ENCODE results near the gene SLC17A9. TPM values are rescaled to one million over a fixed set of nuclear protein-coding genes. Genes with fewer than 3 reads are reported as not detected.
A peak's percentile ranks its signal among the peaks of the same experiment; 100 is the strongest.

SLC17A9 gene
- total RNA-seq, 1 donor from 2014 or later, result 7.0 TPM

GRCh38 chr20:63000036-63000435 lies 47.5 kb downstream of the SLC17A9 start:
- DNase-seq (ENCODE audit: low spot score), result no peak
- Mint-ChIP-seq H3K27me3 (ENCODE audit: unreplicated experiment) (peaks cover 15% of the 10 kb centered on the region), H3K4me1 (ENCODE audit: unreplicated experiment) (no peaks in the 10 kb centered on the region), H3K4me3 (ENCODE audit: unreplicated experiment) (no peak overlapping the region), H3K36me3 (ENCODE audit: low read depth, unreplicated experiment) (peaks cover 3% of the 10 kb centered on the region), H3K27ac (ENCODE audit: unreplicated experiment) (no peak overlapping the region), H3K9me3 (ENCODE audit: unreplicated experiment) (no peaks in the 10 kb centered on the region)
- no peak for TF ChIP-seq CTCF (IDR thresholded peaks at IDR 0.05; ENCODE audit: unreplicated experiment)

- H3K9me3 Mint-ChIP-seq (ENCODE audit: unreplicated experiment), result no peaks in the 10 kb centered on the region
- H3K4me3 Mint-ChIP-seq (ENCODE audit: unreplicated experiment), result no peak overlapping the region
- no peaks in the 10 kb centered on the region for H3K4me1 Mint-ChIP-seq (ENCODE audit: unreplicated experiment)
- DNase-seq (ENCODE audit: low spot score), result no peak
- no peak overlapping the region for H3K27ac Mint-ChIP-seq (ENCODE audit: unreplicated experiment)
- TF ChIP-seq CTCF (IDR thresholded peaks at IDR 0.05; ENCODE audit: unreplicated experiment), result no peak
- H3K27me3 Mint-ChIP-seq (ENCODE audit: unreplicated experiment), result peaks cover 13% of the 10 kb centered on the region
- H3K36me3 Mint-ChIP-seq (ENCODE audit: low read depth, unreplicated experiment), result peaks cover 3% of the 10 kb centered on the region
Measured at GRCh38 chr20:63000958-63001357, 48.4 kb downstream of the SLC17A9 start.

GRCh38 chr20:63002511-63002910 lies 50.0 kb downstream of the SLC17A9 start:
- Mint-ChIP-seq H3K27me3 (ENCODE audit: unreplicated experiment) (peaks cover 11% of the 10 kb centered on the region), H3K4me1 (ENCODE audit: unreplicated experiment) (no peaks in the 10 kb centered on the region), H3K4me3 (ENCODE audit: unreplicated experiment) (no peak overlapping the region), H3K27ac (ENCODE audit: unreplicated experiment) (no peak overlapping the region), H3K9me3 (ENCODE audit: unreplicated experiment) (no peaks in the 10 kb centered on the region), H3K36me3 (ENCODE audit: low read depth, unreplicated experiment) (peaks cover 3% of the 10 kb centered on the region)
- TF ChIP-seq CTCF (IDR thresholded peaks at IDR 0.05; ENCODE audit: unreplicated experiment), result no peak
- no peak for DNase-seq (ENCODE audit: low spot score)

GRCh38 chr20:63003546-63003945 lies 51.0 kb downstream of the SLC17A9 start:
- Mint-ChIP-seq H3K36me3 (ENCODE audit: low read depth, unreplicated experiment) (peaks cover 3% of the 10 kb centered on the region), H3K4me3 (ENCODE audit: unreplicated experiment) (no peak overlapping the region), H3K4me1 (ENCODE audit: unreplicated experiment) (no peaks in the 10 kb centered on the region), H3K9me3 (ENCODE audit: unreplicated experiment) (no peaks in the 10 kb centered on the region), H3K27me3 (ENCODE audit: unreplicated experiment) (peaks cover 10% of the 10 kb centered on the region), H3K27ac (ENCODE audit: unreplicated experiment) (no peak overlapping the region)
- no peak for TF ChIP-seq CTCF (IDR thresholded peaks at IDR 0.05; ENCODE audit: unreplicated experiment)
- DNase-seq (ENCODE audit: low spot score), result no peak

- no peak overlapping the region for H3K27ac Mint-ChIP-seq (ENCODE audit: unreplicated experiment)
- H3K36me3 Mint-ChIP-seq (ENCODE audit: low read depth, unreplicated experiment), result peaks cover 3% of the 10 kb centered on the region
- peak overlapping the region; percentile 60 for H3K4me3 Mint-ChIP-seq (ENCODE audit: unreplicated experiment)
- H3K9me3 Mint-ChIP-seq (ENCODE audit: unreplicated experiment), result no peaks in the 10 kb centered on the region
- H3K27me3 Mint-ChIP-seq (ENCODE audit: unreplicated experiment), result peaks cover 9% of the 10 kb centered on the region
- DNase-seq (ENCODE audit: low spot score), result no peak
- TF ChIP-seq CTCF (IDR thresholded peaks at IDR 0.05; ENCODE audit: unreplicated experiment), result no peak
- H3K4me1 Mint-ChIP-seq (ENCODE audit: unreplicated experiment), result no peaks in the 10 kb centered on the region
Measured at GRCh38 chr20:63004607-63005364, 52.3 kb downstream of the SLC17A9 start.
